NCI-H1105 (cell line): Measurements from ENCODE around the gene HOXA3.

ENCODE experiments used
- DNase-seq: peaks from one replicate; lab custom pipeline; 2025; lab: John Stamatoyannopoulos, UW

The HOXA3 gene

DNA sequence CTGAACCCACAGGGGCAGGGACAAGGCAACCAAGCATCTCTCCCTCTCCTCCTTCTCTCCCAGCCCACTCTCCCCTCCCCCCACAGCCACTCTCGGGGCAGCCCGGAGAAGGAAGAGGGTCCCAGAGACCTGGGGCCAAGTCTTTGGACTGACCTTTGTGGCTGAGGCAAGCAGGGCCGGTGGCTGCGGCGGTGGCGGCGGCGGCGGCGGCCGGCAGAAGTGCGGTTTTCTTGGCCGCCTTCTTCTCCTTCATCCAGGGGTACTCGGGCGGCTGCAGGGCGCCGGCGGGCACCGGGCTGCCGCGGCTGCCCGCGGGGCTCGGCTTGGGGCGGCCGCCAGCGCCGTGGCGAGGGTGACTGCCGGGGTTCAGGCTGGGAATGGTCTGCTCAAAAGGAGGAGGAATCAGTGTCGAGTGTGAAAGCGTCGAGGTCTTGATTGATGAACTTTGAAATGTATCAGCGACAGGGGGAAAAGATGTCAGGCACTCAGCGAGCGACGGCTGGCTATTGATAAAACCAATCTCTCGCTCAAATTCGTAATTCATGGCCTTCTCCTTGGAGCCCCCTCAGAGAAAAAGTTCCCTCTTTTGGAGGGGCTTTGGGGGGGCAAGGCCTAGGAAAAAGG lies 50.3 kb downstream of the HOXA3 start:
- no peak for DNase-seq

GRCh38 chr7:27101171-27101956 lies 51.0 kb downstream of the HOXA3 start:
- no peak for DNase-seq

GRCh38 chr7:27100694-27101170 lies 51.7 kb downstream of the HOXA3 start:
- no peak for DNase-seq

- no peak for DNase-seq
These were observed 52.7 kb downstream of the HOXA3 start for GRCh38 chr7:27099453-27100370.

DNA sequence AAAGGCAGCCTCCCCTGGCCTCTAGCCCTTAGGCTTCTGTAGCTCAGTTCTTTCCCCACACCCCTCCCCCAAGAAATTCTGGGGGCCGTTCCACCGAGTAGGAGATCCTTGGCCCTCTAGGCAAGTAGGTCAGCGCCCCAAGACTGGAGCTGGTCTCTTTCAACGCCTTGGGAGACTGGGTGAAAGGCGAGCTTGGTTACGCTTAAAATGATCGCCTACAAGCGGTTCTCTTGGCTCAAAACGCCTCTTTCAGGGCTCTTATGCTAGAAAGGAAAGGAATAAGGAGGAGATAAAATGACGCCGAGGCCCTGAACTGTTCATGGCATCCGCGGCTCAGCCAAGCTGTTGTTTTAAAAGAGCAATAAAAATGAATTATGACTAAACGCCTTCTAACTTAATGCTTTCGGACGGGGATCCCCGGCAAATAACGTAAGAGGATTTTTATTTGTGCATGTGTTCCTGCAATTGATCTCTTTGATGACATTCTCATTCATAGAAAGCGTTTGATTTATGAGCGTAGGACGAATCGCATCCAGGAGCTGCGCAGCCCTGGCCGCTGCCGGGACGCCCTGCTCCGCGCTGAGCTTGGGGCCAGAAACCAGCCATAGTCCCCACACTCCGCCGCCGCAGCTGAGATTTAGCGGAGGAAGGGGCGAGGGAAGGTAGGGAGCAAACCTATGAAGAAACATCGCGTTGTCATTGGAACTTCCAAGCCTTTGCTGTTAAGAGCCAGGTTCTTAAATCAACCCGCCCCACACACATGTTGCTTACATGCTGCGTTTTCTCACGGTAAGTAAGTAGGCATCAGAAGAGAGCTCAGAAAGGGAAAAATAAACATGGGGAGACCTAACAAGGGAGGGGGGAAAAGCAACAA lies 53.6 kb downstream of the HOXA3 start:
- peak; percentile 53 for DNase-seq

GRCh38 chr7:27097686-27098577 lies 54.5 kb downstream of the HOXA3 start:
- no peak for DNase-seq

GRCh38 chr7:27096768-27097514 lies 55.4 kb downstream of the HOXA3 start:
- DNase-seq: no peak

GRCh38 chr7:27095897-27096767 lies 56.3 kb downstream of the HOXA3 start, which contains the start of gene HOXA1:
Gene HOXA1 (minus strand): TSS chr7:27096000. CDS start chr7:27095912, 88 bp downstream.
- peak; percentile 81 for DNase-seq

- no peak for DNase-seq
These were observed 57.1 kb downstream of the HOXA3 start for GRCh38 chr7:27095050-27095896.

DNA sequence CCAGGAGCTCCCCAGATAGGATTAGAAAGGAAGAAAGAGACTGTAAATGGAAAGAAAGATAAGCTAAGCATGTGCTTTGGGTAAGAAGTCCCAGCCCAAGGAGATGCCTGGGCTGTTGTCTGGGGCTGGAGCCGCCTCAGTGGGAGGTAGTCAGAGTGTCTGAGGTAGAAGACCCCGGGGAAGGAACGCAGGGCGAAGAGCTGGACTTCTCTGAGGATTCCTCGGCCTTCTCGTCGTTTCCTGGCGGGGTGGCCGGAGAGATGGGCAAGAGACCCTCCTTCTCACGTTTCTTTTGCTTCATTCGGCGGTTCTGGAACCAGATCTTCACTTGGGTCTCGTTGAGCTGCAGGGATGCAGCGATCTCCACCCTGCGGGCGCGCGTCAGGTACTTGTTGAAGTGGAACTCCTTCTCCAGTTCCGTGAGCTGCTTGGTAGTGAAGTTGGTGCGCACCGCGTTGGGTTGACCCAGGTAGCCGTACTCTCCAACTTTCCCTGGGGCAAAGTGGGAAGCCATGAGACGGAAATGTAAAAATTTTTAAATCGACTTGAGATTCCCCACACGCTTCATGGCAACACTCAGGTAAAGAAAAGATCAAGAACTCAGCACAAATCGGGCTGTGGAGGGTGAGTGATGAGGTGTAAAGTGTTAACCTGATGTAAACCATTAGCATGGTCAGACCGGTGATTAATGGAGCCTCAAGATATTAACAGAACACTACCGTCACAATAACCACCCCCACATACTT lies 57.9 kb downstream of the HOXA3 start:
- no peak for DNase-seq

DNA sequence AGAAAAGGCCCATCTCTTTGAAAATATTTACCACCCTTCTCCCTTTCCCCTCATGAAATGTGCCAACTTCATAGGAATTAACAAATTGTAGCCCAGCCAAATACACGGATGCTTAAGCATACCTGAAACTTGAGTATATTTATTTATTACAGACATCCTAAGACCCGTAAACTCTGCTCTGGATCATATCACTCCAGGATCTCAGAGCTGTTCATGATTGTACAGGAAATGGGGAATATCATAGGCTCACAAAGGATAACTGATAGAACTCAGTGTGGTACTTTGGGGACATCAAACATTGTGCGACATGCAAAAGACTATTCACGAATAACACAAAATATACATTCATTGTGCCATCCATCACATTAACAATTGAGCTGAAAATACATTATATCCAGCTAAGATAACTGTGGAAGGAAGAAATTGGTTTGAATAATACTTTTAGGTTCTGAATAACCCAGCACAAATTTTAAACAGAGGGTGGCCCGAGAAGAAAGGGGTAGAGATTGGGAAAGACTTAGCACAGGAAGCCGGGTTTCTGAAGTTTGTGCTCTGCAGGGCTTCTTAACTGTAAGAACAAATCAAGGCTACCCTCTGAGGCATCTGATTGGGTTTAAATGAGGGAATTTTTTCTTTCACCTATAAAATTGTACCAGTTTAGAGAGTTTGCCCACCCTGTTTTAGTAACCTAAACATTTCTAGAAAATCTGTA lies 59.0 kb downstream of the HOXA3 start:
- no peak for DNase-seq

DNA sequence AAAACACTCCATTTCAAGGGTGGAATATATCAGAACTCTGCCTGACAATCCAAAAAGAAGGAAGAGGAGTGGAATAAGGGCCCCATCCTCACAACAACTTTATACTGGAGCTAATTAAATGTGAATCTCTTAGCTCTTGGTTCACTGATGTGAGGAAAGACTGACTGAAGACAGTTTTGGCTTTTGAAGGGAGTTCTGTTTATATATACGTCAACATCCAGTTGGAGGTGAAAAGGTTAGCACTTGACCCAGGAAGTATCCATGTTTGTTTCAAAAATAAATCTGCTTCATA lies 59.6 kb downstream of the HOXA3 start:
- DNase-seq: no peak

DNA sequence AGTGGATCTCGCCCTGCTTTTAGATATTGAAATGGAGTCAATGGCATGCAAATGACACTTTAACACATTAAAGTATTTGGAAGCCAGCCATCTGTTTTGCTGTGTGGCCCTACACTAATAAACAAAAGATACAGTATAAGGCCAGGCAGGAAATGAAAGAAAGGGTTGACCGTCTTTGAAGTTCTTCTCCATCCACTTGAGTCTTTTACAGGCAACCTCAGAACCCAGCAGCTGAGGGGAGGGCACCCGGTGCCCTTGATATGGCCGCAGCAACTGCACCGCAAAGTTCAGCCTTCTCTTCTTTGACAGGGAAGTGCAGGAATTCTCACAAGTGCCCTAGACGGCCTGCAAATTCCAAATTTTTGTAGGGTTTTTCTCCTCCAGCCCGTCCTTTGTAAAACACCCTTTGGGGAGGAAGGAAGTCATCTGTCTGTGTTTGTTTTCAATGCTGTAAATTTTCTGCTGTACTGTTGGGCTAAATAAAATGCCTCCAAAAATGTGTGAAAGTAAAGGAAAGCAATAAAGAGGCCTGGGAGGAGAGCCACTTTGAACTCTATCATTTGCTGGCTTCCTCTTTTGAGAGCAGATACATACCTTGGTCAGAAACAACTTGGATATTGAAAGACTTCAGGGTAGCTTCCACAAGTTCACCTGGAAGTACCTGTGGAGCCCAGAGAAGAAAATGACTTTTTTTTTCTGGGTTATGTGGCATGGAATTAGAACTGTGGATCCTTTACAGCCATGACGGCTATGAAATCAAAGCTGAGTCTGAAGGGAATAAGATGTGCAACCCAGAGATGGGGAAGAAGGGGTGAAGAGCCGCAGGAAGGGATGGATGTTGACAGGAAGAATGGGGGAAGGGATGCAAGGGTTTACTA lies 60.2 kb downstream of the HOXA3 start:
- no peak for DNase-seq

DNA sequence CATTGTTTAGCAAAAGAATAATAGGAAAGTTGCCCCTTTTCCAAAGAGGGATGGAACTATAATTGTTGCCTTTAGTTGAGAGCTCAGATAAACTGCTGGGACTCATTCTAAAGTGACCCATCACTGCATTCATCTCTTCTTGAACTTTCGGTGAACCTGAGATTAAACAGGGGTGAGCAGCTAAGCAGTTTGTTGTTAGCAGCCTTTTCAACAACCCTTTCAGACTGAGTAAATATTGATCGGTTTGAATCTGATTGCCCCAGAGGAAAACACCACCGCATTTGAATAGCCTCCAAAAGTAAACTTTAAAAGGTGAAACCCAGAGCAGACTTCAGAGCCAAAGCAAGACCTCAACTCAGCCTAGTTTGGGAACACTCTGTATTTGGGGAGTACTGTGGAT lies 61.3 kb downstream of the HOXA3 start:
- DNase-seq: no peak
